ENCODE results near the gene DIAPH3.

DNA sequence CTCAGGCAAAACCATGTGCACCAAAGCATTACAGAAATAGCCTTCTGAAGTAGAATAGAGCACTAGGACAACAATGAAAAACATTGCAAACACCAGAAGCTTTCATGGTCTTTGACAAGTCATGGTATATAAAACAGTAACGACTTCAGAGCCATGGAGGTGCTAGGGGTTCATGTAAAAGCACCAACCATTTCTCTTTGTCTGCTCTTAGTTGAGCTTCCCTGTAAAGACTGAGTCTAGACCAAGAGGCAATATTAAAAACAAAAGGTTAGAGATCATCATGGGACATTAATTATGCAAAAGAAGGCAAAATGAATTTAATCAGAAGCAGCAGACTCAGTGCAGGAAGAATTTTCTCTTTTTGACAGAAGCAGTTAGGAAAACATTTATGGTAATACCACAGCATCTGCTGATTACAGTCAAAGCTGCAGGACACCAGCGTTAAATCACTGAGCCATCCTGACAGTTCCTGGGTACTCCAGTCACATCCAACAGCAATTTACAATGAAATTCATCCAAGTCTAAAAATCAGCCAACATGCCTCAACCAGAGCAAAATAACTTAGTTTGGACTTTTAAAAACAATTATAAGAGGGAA is 476.8 kb downstream of the DIAPH3 start:
- TF ChIP-seq POLR2AphosphoS5 (IDR thresholded peaks at IDR 0.05; ENCODE audit: low read depth, low read length): no peak
- TF ChIP-seq EP300 (IDR thresholded peaks at IDR 0.05; ENCODE audit: borderline replicate concordance in 1 of 2, low read depth in 2 of 2, low read length in 2 of 2): no peak
- no peak for TF ChIP-seq JUND (IDR thresholded peaks at IDR 0.05; ENCODE audit: low read length)
- TF ChIP-seq, protein P1, sequence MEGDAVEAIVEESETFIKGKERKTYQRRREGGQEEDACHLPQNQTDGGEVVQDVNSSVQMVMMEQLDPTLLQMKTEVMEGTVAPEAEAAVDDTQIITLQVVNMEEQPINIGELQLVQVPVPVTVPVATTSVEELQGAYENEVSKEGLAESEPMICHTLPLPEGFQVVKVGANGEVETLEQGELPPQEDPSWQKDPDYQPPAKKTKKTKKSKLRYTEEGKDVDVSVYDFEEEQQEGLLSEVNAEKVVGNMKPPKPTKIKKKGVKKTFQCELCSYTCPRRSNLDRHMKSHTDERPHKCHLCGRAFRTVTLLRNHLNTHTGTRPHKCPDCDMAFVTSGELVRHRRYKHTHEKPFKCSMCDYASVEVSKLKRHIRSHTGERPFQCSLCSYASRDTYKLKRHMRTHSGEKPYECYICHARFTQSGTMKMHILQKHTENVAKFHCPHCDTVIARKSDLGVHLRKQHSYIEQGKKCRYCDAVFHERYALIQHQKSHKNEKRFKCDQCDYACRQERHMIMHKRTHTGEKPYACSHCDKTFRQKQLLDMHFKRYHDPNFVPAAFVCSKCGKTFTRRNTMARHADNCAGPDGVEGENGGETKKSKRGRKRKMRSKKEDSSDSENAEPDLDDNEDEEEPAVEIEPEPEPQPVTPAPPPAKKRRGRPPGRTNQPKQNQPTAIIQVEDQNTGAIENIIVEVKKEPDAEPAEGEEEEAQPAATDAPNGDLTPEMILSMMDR (IDR thresholded peaks at IDR 0.05; ENCODE audit: control extremely low read depth in 1 of 3, insufficient read depth in 1 of 3, low read depth in 1 of 3, low read length in 3 of 3): no peak
- no peak for TF ChIP-seq EGR1 (IDR thresholded peaks at IDR 0.05; ENCODE audit: borderline replicate concordance, low read depth, low read length)
- TF ChIP-seq NANOG (IDR thresholded peaks at IDR 0.05; ENCODE audit: insufficient read depth, low read depth, low read length, poor library complexity, severe bottlenecking): no peak
- TF ChIP-seq CHD2 (IDR thresholded peaks at IDR 0.05; ENCODE audit: low read length): no peak
- no peak for TF ChIP-seq CHD1 (IDR thresholded peaks at IDR 0.05; ENCODE audit: low read depth, low read length)
- no peak for TF ChIP-seq HDAC2 (IDR thresholded peaks at IDR 0.05; ENCODE audit: borderline replicate concordance in 1 of 2, low read depth in 2 of 2, low read length in 2 of 2)
- no peak for TF ChIP-seq SP2 (IDR thresholded peaks at IDR 0.05; ENCODE audit: low read length)
- no peak for TF ChIP-seq SIN3A (conservative IDR thresholded peaks at IDR 0.05 in 1 of 2, IDR thresholded peaks at IDR 0.05 in 1 of 2; ENCODE audit: low read depth in 1 of 2, low read length in 2 of 2)
- TF ChIP-seq EZH2 (IDR thresholded peaks at IDR 0.05; ENCODE audit: low read depth, low read length, severe bottlenecking): no peak
- TF ChIP-seq GTF2F1 (IDR thresholded peaks at IDR 0.05; ENCODE audit: borderline replicate concordance, low read depth, low read length): no peak
- no peak for TF ChIP-seq BACH1 (IDR thresholded peaks at IDR 0.05; ENCODE audit: low read length)

Data from H1 (cell line).